ENCODE results near the gene SEL1L2.

Gene SEL1L2

GRCh38 chr20:13915284-13915683, 75.1 kb downstream of the SEL1L2 start:
- no peaks in the 10 kb centered on the region for H3K4me1 Mint-ChIP-seq
- DNase-seq (ENCODE audit: low spot score in 2 of 2): no peak
- no peaks in the 10 kb centered on the region for H3K36me3 Mint-ChIP-seq (ENCODE audit: insufficient read depth)
- H3K27me3 Mint-ChIP-seq: no peaks in the 10 kb centered on the region
- ATAC-seq (replicated peaks; ENCODE audit: extremely low read depth, poor library complexity, severe bottlenecking): no peak
- no peak overlapping the region for H3K4me3 Mint-ChIP-seq
- H3K9me3 Mint-ChIP-seq: no peaks in the 10 kb centered on the region
- H3K27ac Mint-ChIP-seq (ENCODE audit: low read depth): no peak overlapping the region

- ATAC-seq (replicated peaks; ENCODE audit: extremely low read depth, poor library complexity, severe bottlenecking) (no peak), DNase-seq (ENCODE audit: low spot score in 2 of 2) (no peak)
- Mint-ChIP-seq H3K4me1 (no peaks in the 10 kb centered on the region), H3K9me3 (peaks cover 6% of the 10 kb centered on the region), H3K27me3 (no peaks in the 10 kb centered on the region), H3K27ac (ENCODE audit: low read depth) (no peak overlapping the region), H3K36me3 (ENCODE audit: insufficient read depth) (no peaks in the 10 kb centered on the region), H3K4me3 (no peak overlapping the region)
These were observed 76.8 kb downstream of the SEL1L2 start for GRCh38 chr20:13913572-13913971.

- Mint-ChIP-seq H3K4me3 (no peak overlapping the region), H3K36me3 (ENCODE audit: insufficient read depth) (no peaks in the 10 kb centered on the region), H3K27me3 (no peaks in the 10 kb centered on the region), H3K9me3 (peaks cover 6% of the 10 kb centered on the region), H3K4me1 (no peaks in the 10 kb centered on the region), H3K27ac (ENCODE audit: low read depth) (no peak overlapping the region)
- DNase-seq (ENCODE audit: low spot score in 2 of 2): no peak
- ATAC-seq (replicated peaks; ENCODE audit: extremely low read depth, poor library complexity, severe bottlenecking): no peak
These were observed 77.3 kb downstream of the SEL1L2 start for GRCh38 chr20:13913131-13913530.

GRCh38 chr20:13910492-13910891, 79.9 kb downstream of the SEL1L2 start:
- peaks cover 6% of the 10 kb centered on the region for H3K9me3 Mint-ChIP-seq
- no peak for DNase-seq (ENCODE audit: low spot score in 2 of 2)
- no peaks in the 10 kb centered on the region for H3K36me3 Mint-ChIP-seq (ENCODE audit: insufficient read depth)
- H3K27me3 Mint-ChIP-seq: no peaks in the 10 kb centered on the region
- ATAC-seq (replicated peaks; ENCODE audit: extremely low read depth, poor library complexity, severe bottlenecking): no peak
- H3K4me3 Mint-ChIP-seq: no peak overlapping the region
- no peaks in the 10 kb centered on the region for H3K4me1 Mint-ChIP-seq
- H3K27ac Mint-ChIP-seq (ENCODE audit: low read depth): no peak overlapping the region

- H3K27me3 Mint-ChIP-seq: no peaks in the 10 kb centered on the region
- H3K9me3 Mint-ChIP-seq: peaks cover 6% of the 10 kb centered on the region
- H3K4me3 Mint-ChIP-seq: no peak overlapping the region
- DNase-seq (ENCODE audit: low spot score in 2 of 2) (no peak), ATAC-seq (replicated peaks; ENCODE audit: extremely low read depth, poor library complexity, severe bottlenecking) (no peak)
- no peak overlapping the region for H3K27ac Mint-ChIP-seq (ENCODE audit: low read depth)
- no peaks in the 10 kb centered on the region for H3K4me1 Mint-ChIP-seq
- H3K36me3 Mint-ChIP-seq (ENCODE audit: insufficient read depth): no peaks in the 10 kb centered on the region
These were observed 81.3 kb downstream of the SEL1L2 start for GRCh38 chr20:13909067-13909466.

- no peak overlapping the region for H3K4me3 Mint-ChIP-seq
- peaks cover 11% of the 10 kb centered on the region for H3K9me3 Mint-ChIP-seq
- H3K36me3 Mint-ChIP-seq (ENCODE audit: insufficient read depth): no peaks in the 10 kb centered on the region
- no peak overlapping the region for H3K27ac Mint-ChIP-seq (ENCODE audit: low read depth)
- H3K27me3 Mint-ChIP-seq: no peaks in the 10 kb centered on the region
- H3K4me1 Mint-ChIP-seq: no peaks in the 10 kb centered on the region
- DNase-seq (ENCODE audit: low spot score in 2 of 2) (no peak), ATAC-seq (replicated peaks; ENCODE audit: extremely low read depth, poor library complexity, severe bottlenecking) (no peak)
These were observed 85.6 kb downstream of the SEL1L2 start for GRCh38 chr20:13904766-13905165.

- DNase-seq (ENCODE audit: low spot score in 2 of 2): no peak
- Mint-ChIP-seq H3K27ac (ENCODE audit: low read depth) (no peak overlapping the region), H3K4me3 (no peak overlapping the region), H3K4me1 (no peaks in the 10 kb centered on the region), H3K9me3 (peaks cover 5% of the 10 kb centered on the region), H3K36me3 (ENCODE audit: insufficient read depth) (no peaks in the 10 kb centered on the region), H3K27me3 (no peaks in the 10 kb centered on the region)
- ATAC-seq (replicated peaks; ENCODE audit: extremely low read depth, poor library complexity, severe bottlenecking): no peak
These were observed 89.9 kb downstream of the SEL1L2 start for GRCh38 chr20:13900496-13900895.

- DNase-seq (ENCODE audit: low spot score in 2 of 2) (no peak), ATAC-seq (replicated peaks; ENCODE audit: extremely low read depth, poor library complexity, severe bottlenecking) (no peak)
These were observed 92.3 kb downstream of the SEL1L2 start for GRCh38 chr20:13898012-13898612.

GRCh38 chr20:13891575-13891974, 98.8 kb downstream of the SEL1L2 start:
- Mint-ChIP-seq H3K9me3 (peaks cover 7% of the 10 kb centered on the region), H3K27ac (ENCODE audit: low read depth) (no peak overlapping the region), H3K27me3 (no peaks in the 10 kb centered on the region), H3K4me1 (no peaks in the 10 kb centered on the region), H3K4me3 (no peak overlapping the region), H3K36me3 (ENCODE audit: insufficient read depth) (no peaks in the 10 kb centered on the region)
- ATAC-seq (replicated peaks; ENCODE audit: extremely low read depth, poor library complexity, severe bottlenecking) (no peak), DNase-seq (ENCODE audit: low spot score in 2 of 2) (no peak)

More at GRCh38 chr20:13898012-13898612, 92.3 kb downstream of the SEL1L2 start:
- Mint-ChIP-seq H3K4me3 (no peak overlapping the region), H3K4me1 (no peaks in the 10 kb centered on the region), H3K36me3 (ENCODE audit: insufficient read depth) (no peaks in the 10 kb centered on the region), H3K27ac (ENCODE audit: low read depth) (no peak overlapping the region), H3K27me3 (no peaks in the 10 kb centered on the region), H3K9me3 (peaks cover 2% of the 10 kb centered on the region)

GRCh38 chr20:13884803-13885202, 105.6 kb downstream of the SEL1L2 start:
- H3K27ac Mint-ChIP-seq (ENCODE audit: low read depth): no peak overlapping the region
- H3K4me3 Mint-ChIP-seq: no peak overlapping the region
- no peaks in the 10 kb centered on the region for H3K9me3 Mint-ChIP-seq
- DNase-seq (ENCODE audit: low spot score in 2 of 2): no peak
- H3K27me3 Mint-ChIP-seq: no peaks in the 10 kb centered on the region
- H3K36me3 Mint-ChIP-seq (ENCODE audit: insufficient read depth): no peaks in the 10 kb centered on the region
- no peaks in the 10 kb centered on the region for H3K4me1 Mint-ChIP-seq
- ATAC-seq (replicated peaks; ENCODE audit: extremely low read depth, poor library complexity, severe bottlenecking): no peak

- ATAC-seq (replicated peaks; ENCODE audit: extremely low read depth, poor library complexity, severe bottlenecking) (no peak), DNase-seq (ENCODE audit: low spot score in 2 of 2) (no peak)
- Mint-ChIP-seq H3K9me3 (no peaks in the 10 kb centered on the region), H3K27ac (ENCODE audit: low read depth) (no peak overlapping the region), H3K36me3 (ENCODE audit: insufficient read depth) (no peaks in the 10 kb centered on the region), H3K27me3 (no peaks in the 10 kb centered on the region), H3K4me1 (no peaks in the 10 kb centered on the region), H3K4me3 (no peak overlapping the region)
These were observed 107.0 kb downstream of the SEL1L2 start for GRCh38 chr20:13883425-13883824.

GRCh38 chr20:13878566-13878965, 111.8 kb downstream of the SEL1L2 start:
- Mint-ChIP-seq H3K4me3 (no peak overlapping the region), H3K27me3 (no peaks in the 10 kb centered on the region), H3K27ac (ENCODE audit: low read depth) (no peak overlapping the region), H3K36me3 (ENCODE audit: insufficient read depth) (no peaks in the 10 kb centered on the region), H3K9me3 (no peaks in the 10 kb centered on the region), H3K4me1 (no peaks in the 10 kb centered on the region)
- no peak for ATAC-seq (replicated peaks; ENCODE audit: extremely low read depth, poor library complexity, severe bottlenecking)
- DNase-seq (ENCODE audit: low spot score in 2 of 2): no peak

- no peaks in the 10 kb centered on the region for H3K27me3 Mint-ChIP-seq
- no peak overlapping the region for H3K27ac Mint-ChIP-seq (ENCODE audit: low read depth)
- H3K4me1 Mint-ChIP-seq: no peaks in the 10 kb centered on the region
- no peaks in the 10 kb centered on the region for H3K9me3 Mint-ChIP-seq
- no peaks in the 10 kb centered on the region for H3K36me3 Mint-ChIP-seq (ENCODE audit: insufficient read depth)
- H3K4me3 Mint-ChIP-seq: no peak overlapping the region
- ATAC-seq (replicated peaks; ENCODE audit: extremely low read depth, poor library complexity, severe bottlenecking): no peak
- DNase-seq (ENCODE audit: low spot score in 2 of 2): no peak
These were observed 112.6 kb downstream of the SEL1L2 start for GRCh38 chr20:13877793-13878192.

All from central memory CD8-positive, alpha-beta T cell (primary cell).